CD4-positive, alpha-beta memory T cell (primary cell): ENCODE measurements around the gene SWSAP1. TPM values are rescaled to one million over a fixed set of nuclear protein-coding genes. Genes with fewer than 3 reads are reported as not detected.

Experiments used
- CTCF ChIA-PET: fragments of 350-600 bp; sonication (Branson Sonifier 250); formaldehyde crosslinking; loops from one replicate; lab custom pipeline; 2021; ENCODE audit warnings: inconsistent platforms; ENCODE audit not compliant: partially characterized antibody; lab: Charles Lee
- POLR2A ChIA-PET: fragments of 350-600 bp; sonication (Branson Sonifier 250); formaldehyde crosslinking; loops from one replicate; lab custom pipeline; 2021; ENCODE audit not compliant: partially characterized antibody; lab: Charles Lee
- DNase-seq, 5 donors: peaks; one replicate each; pipeline versions ENCODE4 v3.0.0 to v3.0.0-alpha.2; 2020 to 2022; ENCODE audit warnings: mixed read lengths in 1 of 5
- H3K27ac ChIP-seq: one replicate; pipeline ENCODE4 v1.7.0; 2013; ENCODE audit warnings: low read depth, low read length
- H3K27me3 ChIP-seq: 2 replicates; pipeline ENCODE4 v1.7.0; 2013; ENCODE audit warnings: mild to moderate bottlenecking, low read length, moderate library complexity; ENCODE audit not compliant: insufficient read depth
- H3K36me3 ChIP-seq: 2 replicates; pipeline ENCODE4 v1.7.0; 2013; ENCODE audit warnings: mild to moderate bottlenecking, low read length, moderate library complexity; ENCODE audit not compliant: insufficient read depth
- H3K4me1 ChIP-seq: 2 replicates; pipeline ENCODE4 v1.7.0; 2013; ENCODE audit warnings: mild to moderate bottlenecking, low read length, moderate library complexity; ENCODE audit not compliant: insufficient read depth
- H3K4me3 ChIP-seq, 2 donors: one replicate each; pipeline ENCODE4 v1.7.0; 2013; ENCODE audit warnings: low read length in 2 of 2, mild to moderate bottlenecking in 1 of 2
- H3K9me3 ChIP-seq, 2 donors: one replicate each; pipeline ENCODE4 v1.7.0; 2013; ENCODE audit warnings: low read length in 2 of 2, control low read depth in 1 of 2; ENCODE audit not compliant: control insufficient read depth in 1 of 2
- H3K27ac Mint-ChIP-seq, 7 donors: one replicate each; pipeline ENCODE4 v1.8.0; 2020 to 2021; ENCODE audit warnings: mixed read lengths in 7 of 7, mild to moderate bottlenecking in 6 of 7, inconsistent platforms in 3 of 7, moderate library complexity in 3 of 7
- H3K27me3 Mint-ChIP-seq, 2 donors: one replicate each; pipeline ENCODE4 v1.8.0; 2020 to 2021; ENCODE audit warnings: mixed read lengths in 2 of 2
- H3K36me3 Mint-ChIP-seq, 2 donors: one replicate each; pipeline ENCODE4 v1.8.0; 2020 to 2021; ENCODE audit warnings: mixed read lengths in 2 of 2, inconsistent platforms in 1 of 2, mild to moderate bottlenecking in 1 of 2
- H3K4me1 Mint-ChIP-seq, 4 donors: one replicate each; pipeline ENCODE4 v1.8.0; 2020 to 2021; ENCODE audit warnings: mixed read lengths in 4 of 4, mild to moderate bottlenecking in 1 of 4
- H3K4me3 Mint-ChIP-seq, 8 donors: one replicate each; pipeline ENCODE4 v1.8.0; 2020 to 2021; ENCODE audit warnings: mixed read lengths in 8 of 8, mild to moderate bottlenecking in 7 of 8, moderate library complexity in 6 of 8, inconsistent platforms in 3 of 8
- H3K9me3 Mint-ChIP-seq, 8 donors: one replicate each; pipeline ENCODE4 v1.8.0; 2020 to 2021; ENCODE audit warnings: mixed read lengths in 8 of 8, mild to moderate bottlenecking in 5 of 8, inconsistent platforms in 3 of 8, moderate library complexity in 1 of 8
- intact Hi-C: fragments of 100-400 bp; cut with micrococcal nuclease; formaldehyde crosslinking; loops from one replicate; pipeline ENCODE4 v1.15.1; 2023
- polyA plus RNA-seq, 2 donors: library from polyadenylated mRNA; unstranded; fragments of 300-500 nt; fragmentation: Illumina TruSeq; gene quantifications; one replicate each; pipeline ENCODE4 v1.2.3, GENCODE V29; 2021
- total RNA-seq, 2 experiments: library from RNA; stranded (reverse); gene quantifications; one replicate each; pipeline ENCODE4 v1.2.3, GENCODE V29; 2021

SWSAP1 gene
- total and polyA plus RNA-seq, 4 experiments from 2014 or later, result 4.0 to 6.5 (median 5.6) TPM

DNA sequence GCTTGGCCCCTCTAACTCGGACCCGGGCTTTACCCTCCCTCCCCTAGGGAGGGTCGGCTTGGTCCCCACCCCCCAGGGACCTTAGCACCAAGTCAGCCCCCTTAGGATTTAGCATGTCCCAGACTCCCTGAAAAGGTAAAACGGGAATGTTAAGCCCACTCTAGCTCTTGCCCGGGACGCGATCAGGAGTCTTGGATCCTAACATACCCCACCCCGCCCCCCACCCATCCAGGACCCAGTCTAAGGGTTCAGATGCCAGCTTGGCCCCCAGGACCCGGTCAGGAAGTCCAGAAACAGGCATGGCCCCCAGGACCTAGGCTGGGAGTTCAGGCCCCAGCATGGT, 9.2 kb downstream of the SWSAP1 start:
- H3K9me3 ChIP-seq, result no peaks in the 10 kb centered on the region
- Mint-ChIP-seq H3K36me3 (peaks cover 0 to 6% of the 10 kb centered on the region in 2 donors), H3K4me3 (peak overlapping the region in 1 of 8 donors; percentile 12), H3K4me1 (peaks cover 18 to 41% (median 30%) of the 10 kb centered on the region in 4 donors), H3K27me3 (peaks cover 9 to 11% of the 10 kb centered on the region in 2 donors), H3K9me3 (no peaks in the 10 kb centered on the region), H3K27ac (peak overlapping the region in 1 of 7 donors; percentile 41)
- no peaks in the 10 kb centered on the region for H3K27me3 ChIP-seq
- intact Hi-C loops, result loop anchor here (5.0 kb wide), 1 partner anchor 39 kb away; no protein-coding TSS in a partner anchor
- peaks cover 37% of the 10 kb centered on the region for H3K4me1 ChIP-seq
- ChIA-PET CTCF (interaction anchor here (0.8 to 5.0 kb wide), 10 partner anchors 9 to 98 kb away, joined by 3 to 49 read pairs (median 5); partner anchors contain the start of genes ELAVL3, ODAD3, PRKCSH and SWSAP1), POLR2A (interaction anchor here (1.1 to 2.2 kb wide), 4 partner anchors 9 to 51 kb away, joined by 3 to 23 read pairs (median 4); partner anchors contain the start of genes CCDC159, ODAD3, PRKCSH and RAB3D)
- H3K27ac ChIP-seq, result no peak overlapping the region
- H3K4me3 ChIP-seq, result no peak overlapping the region
- DNase-seq, result no peak
- H3K36me3 ChIP-seq, result no peaks in the 10 kb centered on the region

DNA sequence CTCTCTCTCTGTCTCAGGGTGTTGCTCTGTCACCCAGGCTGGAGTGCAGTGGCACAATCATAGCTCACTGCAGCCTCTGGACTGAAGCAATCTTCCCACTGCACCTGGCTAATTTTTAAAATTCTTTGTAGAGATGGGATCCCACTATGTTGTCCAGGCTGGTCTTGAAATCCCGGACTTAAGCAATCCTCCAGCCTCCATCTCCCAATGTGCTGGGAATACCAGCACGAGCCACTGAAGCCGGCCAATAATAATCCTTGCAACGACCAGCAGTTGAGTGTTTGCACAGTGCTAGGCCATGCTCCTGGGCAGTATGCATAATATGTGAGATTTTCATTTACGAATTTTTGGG, 10.3 kb downstream of the SWSAP1 start:
- H3K9me3 Mint-ChIP-seq, result no peaks in the 10 kb centered on the region
- Histone ChIP-seq H3K27me3 (no peaks in the 10 kb centered on the region), H3K9me3 (no peaks in the 10 kb centered on the region), H3K36me3 (no peaks in the 10 kb centered on the region), H3K27ac (no peak overlapping the region), H3K4me1 (peaks cover 32% of the 10 kb centered on the region), H3K4me3 (no peak overlapping the region)
- ChIA-PET POLR2A (interaction anchor here (2.2 kb wide), 1 partner anchor 10 kb away, joined by 23 read pairs; the partner anchor contains the start of gene SWSAP1), CTCF (no interaction called here)
- H3K27me3 Mint-ChIP-seq, result peaks cover 9 to 11% of the 10 kb centered on the region in 2 donors
- peaks cover 0 to 6% of the 10 kb centered on the region in 2 donors for H3K36me3 Mint-ChIP-seq
- DNase-seq, result no peak
- intact Hi-C loops, result loop anchor here (5.0 kb wide), 1 partner anchor 38 kb away; no protein-coding TSS in a partner anchor
- H3K4me1 Mint-ChIP-seq, result peaks cover 18 to 39% (median 28%) of the 10 kb centered on the region in 4 donors
- H3K27ac Mint-ChIP-seq, result no peak overlapping the region
- H3K4me3 Mint-ChIP-seq, result no peak overlapping the region

DNA sequence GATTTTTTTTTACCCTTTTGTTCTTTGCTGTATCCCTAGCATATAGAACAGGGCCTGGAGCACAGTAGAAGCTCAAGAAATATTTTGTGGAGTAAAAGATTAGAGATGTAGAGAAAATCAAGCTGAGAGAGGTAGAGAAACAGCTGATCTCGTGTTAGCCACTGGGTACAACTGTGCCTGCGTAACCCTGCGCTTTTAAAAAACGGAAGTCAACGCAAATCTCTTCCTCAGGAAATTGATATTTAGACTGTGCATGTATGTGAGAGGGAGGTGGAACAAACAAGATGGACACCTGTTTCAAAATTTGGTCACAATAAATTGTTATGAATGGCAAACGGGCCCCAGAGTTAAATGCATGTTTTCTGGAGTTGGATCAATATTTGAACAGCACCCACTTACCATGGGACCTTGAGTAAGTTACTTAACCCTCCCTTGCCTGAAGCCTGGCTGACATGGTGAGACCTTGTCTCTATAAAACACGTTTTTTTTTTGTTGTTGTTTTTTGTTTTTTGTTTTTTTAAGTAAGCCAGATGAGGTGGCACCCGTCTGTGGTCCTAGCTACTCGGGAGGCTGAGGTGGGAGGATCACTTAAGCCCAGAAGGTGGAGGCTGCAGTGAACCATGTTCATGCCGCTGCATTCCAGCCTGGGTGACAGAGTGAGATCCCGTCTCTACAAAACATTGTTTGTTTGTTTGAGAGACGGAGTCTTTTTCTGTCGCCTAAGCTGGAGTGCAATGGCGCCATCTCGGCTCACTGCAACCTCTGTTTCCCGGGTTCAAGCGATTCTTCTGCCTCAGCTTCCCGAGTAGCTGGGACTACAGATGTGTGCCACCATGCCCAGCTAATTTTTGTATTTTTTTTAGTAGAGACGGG, 12.9 kb downstream of the SWSAP1 start:
- Mint-ChIP-seq H3K9me3 (peaks cover 0 to 4% (median 0%) of the 10 kb centered on the region in 8 donors), H3K27ac (peak overlapping the region in 1 of 7 donors; percentile 17), H3K4me1 (peaks cover 4 to 16% (median 10%) of the 10 kb centered on the region in 4 donors), H3K36me3 (no peaks in the 10 kb centered on the region), H3K4me3 (peak overlapping the region in 1 of 8 donors; percentile 26), H3K27me3 (peaks cover 2 to 6% of the 10 kb centered on the region in 2 donors)
- H3K36me3 ChIP-seq, result no peaks in the 10 kb centered on the region
- intact Hi-C loops, result no loop called here
- no peak overlapping the region for H3K4me3 ChIP-seq
- H3K27ac ChIP-seq, result no peak overlapping the region
- H3K4me1 ChIP-seq, result peaks cover 12% of the 10 kb centered on the region
- ChIA-PET POLR2A (interaction anchor here (1.2 to 1.7 kb wide), 3 partner anchors 12 to 41 kb away, joined by 4 to 9 read pairs (median 4); partner anchors contain the start of genes CCDC159 and TMEM205), CTCF (interaction anchor here (1.0 to 1.2 kb wide), 2 partner anchors 13 to 95 kb away, joined by 4 read pairs; partner anchors contain the start of gene SWSAP1)
- H3K27me3 ChIP-seq, result no peaks in the 10 kb centered on the region
- DNase-seq, result peak in 1 of 5 donors; percentile 19
- H3K9me3 ChIP-seq, result no peaks in the 10 kb centered on the region

DNA sequence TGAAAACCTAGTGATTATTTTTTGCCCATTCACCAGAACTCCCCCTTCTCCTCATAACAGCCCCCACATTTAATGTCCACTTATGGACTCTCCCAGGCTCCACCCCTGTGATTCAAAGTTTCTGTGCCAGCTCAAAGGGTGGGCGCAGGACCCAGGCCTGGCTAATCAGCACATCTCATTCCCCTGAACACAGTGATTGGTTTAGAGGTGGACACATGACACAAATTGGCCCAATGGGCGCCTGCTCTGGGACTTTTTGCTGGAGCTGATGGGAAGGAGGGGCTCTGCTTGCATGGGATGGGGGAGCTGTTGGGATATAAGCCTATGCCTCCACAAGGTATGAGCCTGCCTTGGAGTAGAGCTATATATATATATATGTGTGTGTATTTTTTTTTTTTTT, 15.9 kb downstream of the SWSAP1 start:
- peaks cover 5 to 20% (median 5%) of the 10 kb centered on the region in 4 donors for H3K4me1 Mint-ChIP-seq
- ChIA-PET POLR2A (interaction anchor here (1.2 kb wide), 1 partner anchor 9 kb away, joined by 5 read pairs; no protein-coding TSS in a partner anchor), CTCF (interaction anchor here (1.4 to 2.2 kb wide), 3 partner anchors 9 to 92 kb away, joined by 4 to 13 read pairs (median 5); no protein-coding TSS in a partner anchor)
- H3K9me3 Mint-ChIP-seq, result peaks cover 0 to 4% (median 0%) of the 10 kb centered on the region in 8 donors
- intact Hi-C loops, result no loop called here
- no peaks in the 10 kb centered on the region for H3K4me1 ChIP-seq
- no peak overlapping the region for H3K27ac Mint-ChIP-seq
- no peaks in the 10 kb centered on the region for H3K9me3 ChIP-seq
- no peaks in the 10 kb centered on the region for H3K36me3 Mint-ChIP-seq
- H3K4me3 Mint-ChIP-seq, result no peak overlapping the region
- no peak for DNase-seq
- peaks cover 3 to 5% of the 10 kb centered on the region in 2 donors for H3K27me3 Mint-ChIP-seq
- H3K4me3 ChIP-seq, result no peak overlapping the region
- no peak overlapping the region for H3K27ac ChIP-seq
- H3K27me3 ChIP-seq, result no peaks in the 10 kb centered on the region
- no peaks in the 10 kb centered on the region for H3K36me3 ChIP-seq

DNA sequence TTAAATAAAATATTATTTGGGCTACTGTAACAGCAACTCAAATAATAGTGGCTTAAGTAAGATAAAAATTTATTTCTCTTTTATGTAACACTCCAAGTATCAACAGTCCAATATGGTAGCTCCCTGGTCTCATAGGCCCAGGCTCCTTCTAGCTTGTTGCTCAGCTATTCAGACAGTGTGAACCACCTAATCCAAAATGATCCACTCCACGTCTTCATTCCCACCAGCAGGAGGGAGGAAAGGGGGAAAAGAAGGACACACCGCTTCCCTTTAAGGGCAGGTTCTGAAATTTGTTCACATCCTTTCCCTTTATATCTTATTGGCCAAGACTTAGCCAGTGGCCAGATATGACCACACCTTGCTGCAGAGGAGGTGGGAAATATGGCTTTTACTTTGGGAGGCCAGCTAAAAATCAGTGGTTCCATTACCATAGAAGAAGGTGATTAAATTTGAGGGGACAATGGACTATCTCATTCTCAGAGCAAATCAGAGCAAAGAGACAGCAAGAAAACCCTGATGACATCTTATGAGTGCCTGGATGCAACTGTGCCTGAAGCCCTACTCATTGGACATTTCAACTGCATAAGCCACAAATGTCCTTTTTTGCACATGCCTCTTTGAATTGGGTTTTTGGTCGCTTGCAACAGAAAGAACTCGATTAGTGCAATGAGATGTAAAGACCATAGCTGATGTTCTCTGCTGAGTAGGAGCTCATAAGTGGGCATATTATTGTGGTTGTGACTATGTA, 16.6 kb downstream of the SWSAP1 start:
- Mint-ChIP-seq H3K9me3 (peaks cover 0 to 4% (median 0%) of the 10 kb centered on the region in 8 donors), H3K4me1 (peaks cover 5 to 20% (median 5%) of the 10 kb centered on the region in 4 donors), H3K4me3 (no peak overlapping the region), H3K27ac (no peak overlapping the region), H3K36me3 (no peaks in the 10 kb centered on the region), H3K27me3 (peaks cover 4 to 5% of the 10 kb centered on the region in 2 donors)
- ChIA-PET POLR2A (interaction anchor here (1.2 kb wide), 1 partner anchor 10 kb away, joined by 5 read pairs; no protein-coding TSS in a partner anchor), CTCF (interaction anchor here (1.4 to 2.2 kb wide), 3 partner anchors 10 to 92 kb away, joined by 4 to 13 read pairs (median 5); no protein-coding TSS in a partner anchor)
- no peaks in the 10 kb centered on the region for H3K9me3 ChIP-seq
- H3K27ac ChIP-seq, result no peak overlapping the region
- no peaks in the 10 kb centered on the region for H3K4me1 ChIP-seq
- intact Hi-C loops, result no loop called here
- H3K27me3 ChIP-seq, result no peaks in the 10 kb centered on the region
- no peaks in the 10 kb centered on the region for H3K36me3 ChIP-seq
- DNase-seq, result no peak
- no peak overlapping the region for H3K4me3 ChIP-seq

DNA sequence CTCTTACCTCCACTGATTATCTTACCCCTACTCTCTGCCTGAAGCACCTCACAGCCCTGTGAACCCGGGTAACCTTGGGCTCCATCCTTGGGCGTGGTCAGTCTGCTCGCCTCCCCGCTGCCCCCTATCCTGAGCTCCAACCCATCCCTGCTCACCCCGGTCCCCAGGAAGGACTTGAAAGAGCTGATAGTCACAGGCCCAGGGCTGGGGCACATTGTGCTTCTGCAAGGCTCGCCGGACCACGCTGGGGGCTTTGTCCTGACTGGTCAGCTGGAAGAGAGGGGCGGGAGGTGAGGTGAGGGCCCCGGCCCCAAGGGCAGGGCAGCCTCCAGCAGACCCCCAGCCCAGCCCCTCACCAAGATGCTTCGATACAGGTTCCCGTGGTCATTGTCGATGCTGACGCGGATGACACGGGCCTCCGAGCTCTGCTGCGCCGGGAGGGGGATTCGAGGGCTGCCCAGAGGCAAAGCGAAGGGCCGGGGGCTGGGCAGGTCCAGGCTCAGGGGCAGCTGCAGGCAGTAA, 22.7 kb downstream of the SWSAP1 start:
- Mint-ChIP-seq H3K27ac (no peak overlapping the region), H3K4me1 (peaks cover 0 to 12% (median 3%) of the 10 kb centered on the region in 4 donors), H3K27me3 (peaks cover 9 to 13% of the 10 kb centered on the region in 2 donors), H3K4me3 (no peak overlapping the region), H3K36me3 (no peaks in the 10 kb centered on the region), H3K9me3 (peaks cover 0 to 2% (median 0%) of the 10 kb centered on the region in 8 donors)
- H3K4me3 ChIP-seq, result no peak overlapping the region
- no peaks in the 10 kb centered on the region for H3K4me1 ChIP-seq
- intact Hi-C loops, result no loop called here
- H3K36me3 ChIP-seq, result no peaks in the 10 kb centered on the region
- no peaks in the 10 kb centered on the region for H3K9me3 ChIP-seq
- no peak for DNase-seq
- CTCF ChIA-PET, result interaction anchor here (1.0 kb wide), 1 partner anchor 16 kb away, joined by 5 read pairs; no protein-coding TSS in a partner anchor
- no peaks in the 10 kb centered on the region for H3K27me3 ChIP-seq
- H3K27ac ChIP-seq, result no peak overlapping the region
- POLR2A ChIA-PET, result no interaction called here
